Suprapubic skin (tissue), 4 donors: ENCODE data around the gene PVALB.

ENCODE experiments used
- EP300 ChIP-seq: sonication (generic); formaldehyde crosslinking; IDR thresholded peaks from one replicate; pipeline ENCODE4 v1.6.1; 2017; ENCODE audit warnings: antibody characterized with exemption
- POLR2A ChIP-seq, 2 donors: fragments of 450-650 bp; IDR thresholded peaks; one replicate each; pipeline ENCODE4 v1.6.1; 2017; ENCODE audit warnings: antibody characterized with exemption in 2 of 2, mild to moderate bottlenecking in 2 of 2, moderate library complexity in 2 of 2
- POLR2AphosphoS5 ChIP-seq, 3 donors: sonication (generic); formaldehyde crosslinking; IDR thresholded peaks; one replicate each; pipeline ENCODE4 v1.6.1; 2017; ENCODE audit warnings: antibody characterized with exemption in 3 of 3
- TF ChIP-seq, protein P1 (sequence below), 2 donors: fragments of 200-600 bp in 1 of 2; fragments of 450-650 bp in 1 of 2; sonication (generic) in 1 of 2; IDR thresholded peaks; one replicate each; pipeline ENCODE4 v1.5.1; 2016 to 2019; ENCODE audit warnings: antibody characterized with exemption in 2 of 2, mild to moderate bottlenecking in 1 of 2, moderate library complexity in 1 of 2

DNA sequence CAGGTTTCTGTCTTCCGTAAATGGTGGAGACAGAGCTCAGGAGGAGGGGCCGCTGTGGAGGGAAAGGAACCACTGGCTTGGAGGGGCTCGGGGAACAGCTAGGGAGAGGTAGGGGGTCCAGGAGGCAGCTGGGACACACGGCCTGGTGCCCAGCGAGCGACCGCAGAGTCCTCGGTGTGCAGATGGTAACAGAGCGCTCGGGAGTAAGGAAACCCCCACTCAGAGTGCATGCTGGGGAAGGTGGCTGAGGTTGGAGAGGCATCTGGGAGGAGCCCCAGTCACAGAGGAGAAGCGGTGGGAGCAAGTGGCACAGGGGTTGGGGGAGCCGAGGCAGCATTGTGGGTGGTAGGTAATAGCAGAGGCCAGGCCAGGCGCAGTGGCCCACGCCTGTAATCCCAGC is 33.2 kb upstream of the PVALB start:
- TF ChIP-seq, protein P1, sequence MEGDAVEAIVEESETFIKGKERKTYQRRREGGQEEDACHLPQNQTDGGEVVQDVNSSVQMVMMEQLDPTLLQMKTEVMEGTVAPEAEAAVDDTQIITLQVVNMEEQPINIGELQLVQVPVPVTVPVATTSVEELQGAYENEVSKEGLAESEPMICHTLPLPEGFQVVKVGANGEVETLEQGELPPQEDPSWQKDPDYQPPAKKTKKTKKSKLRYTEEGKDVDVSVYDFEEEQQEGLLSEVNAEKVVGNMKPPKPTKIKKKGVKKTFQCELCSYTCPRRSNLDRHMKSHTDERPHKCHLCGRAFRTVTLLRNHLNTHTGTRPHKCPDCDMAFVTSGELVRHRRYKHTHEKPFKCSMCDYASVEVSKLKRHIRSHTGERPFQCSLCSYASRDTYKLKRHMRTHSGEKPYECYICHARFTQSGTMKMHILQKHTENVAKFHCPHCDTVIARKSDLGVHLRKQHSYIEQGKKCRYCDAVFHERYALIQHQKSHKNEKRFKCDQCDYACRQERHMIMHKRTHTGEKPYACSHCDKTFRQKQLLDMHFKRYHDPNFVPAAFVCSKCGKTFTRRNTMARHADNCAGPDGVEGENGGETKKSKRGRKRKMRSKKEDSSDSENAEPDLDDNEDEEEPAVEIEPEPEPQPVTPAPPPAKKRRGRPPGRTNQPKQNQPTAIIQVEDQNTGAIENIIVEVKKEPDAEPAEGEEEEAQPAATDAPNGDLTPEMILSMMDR (IDR thresholded peaks at IDR 0.05) = no peak
- TF ChIP-seq POLR2AphosphoS5 (IDR thresholded peaks at IDR 0.05) (no peak), EP300 (no peak), POLR2A (IDR thresholded peaks at IDR 0.05) (no peak)
